ENCODE measurements around the gene FSD2.
"Not testable (repeated sequence)": the region's sequence is repeated elsewhere in the genome, so short reads cannot be mapped to it uniquely, and the experiment has no call there.

Gene FSD2

DNA sequence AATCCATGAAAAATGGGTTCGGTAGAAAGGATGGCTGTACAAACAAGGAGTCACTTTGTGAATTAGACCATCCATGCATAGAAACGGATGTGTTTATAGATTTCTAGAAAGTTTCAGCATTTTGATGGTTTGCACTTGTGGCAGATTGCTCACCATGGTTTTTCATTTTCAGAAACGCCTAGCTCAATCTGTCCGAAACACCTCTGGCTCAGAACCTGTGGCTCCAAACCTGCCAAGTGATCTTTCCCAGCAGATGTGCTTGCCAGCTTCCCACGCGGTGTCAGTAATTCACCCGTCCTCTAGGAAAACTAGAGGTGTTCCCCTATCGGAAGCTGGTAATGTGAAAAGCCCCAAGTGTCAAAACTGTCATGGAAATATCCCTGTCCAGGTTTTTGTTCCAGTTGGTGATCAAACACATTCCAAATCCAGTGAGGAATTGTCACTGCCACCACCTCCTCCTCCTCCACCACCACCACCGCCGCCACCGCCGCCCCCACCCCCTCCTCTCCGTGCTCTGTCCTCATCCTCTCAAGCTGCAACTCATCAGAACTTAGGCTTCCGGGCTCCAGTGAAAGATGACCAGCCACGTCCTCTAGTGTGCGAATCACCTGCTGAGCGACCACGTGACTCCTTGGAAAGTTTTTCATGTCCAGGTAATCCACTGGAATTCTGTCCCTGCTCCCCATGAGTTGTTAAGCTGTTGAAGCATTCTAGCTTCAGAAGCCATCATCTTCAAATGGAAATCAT is 24.7 kb upstream of the FSD2 start:
- no peak for DNase-seq (ENCODE audit: low spot score)

DNA sequence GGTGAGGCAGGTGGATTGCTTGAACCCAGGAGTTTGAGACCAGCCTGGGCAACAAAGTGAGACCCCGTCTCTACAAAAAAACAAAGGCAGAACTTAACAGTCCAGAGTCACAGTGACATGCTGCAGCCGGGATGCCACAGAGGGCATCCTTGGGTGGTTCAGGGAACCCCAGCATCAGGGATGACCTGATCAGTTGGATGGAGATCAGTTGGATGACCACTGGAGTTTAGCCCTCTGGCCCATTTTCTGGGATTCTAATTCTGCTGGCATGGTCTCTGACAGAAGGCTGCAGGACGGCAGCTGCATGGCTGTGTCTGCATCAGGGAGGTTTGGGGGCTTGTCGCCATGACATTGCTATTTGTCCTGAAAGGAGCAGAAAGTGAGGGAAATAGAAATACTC is 23.4 kb upstream of the FSD2 start:
- no peak for DNase-seq (ENCODE audit: low spot score)

DNA sequence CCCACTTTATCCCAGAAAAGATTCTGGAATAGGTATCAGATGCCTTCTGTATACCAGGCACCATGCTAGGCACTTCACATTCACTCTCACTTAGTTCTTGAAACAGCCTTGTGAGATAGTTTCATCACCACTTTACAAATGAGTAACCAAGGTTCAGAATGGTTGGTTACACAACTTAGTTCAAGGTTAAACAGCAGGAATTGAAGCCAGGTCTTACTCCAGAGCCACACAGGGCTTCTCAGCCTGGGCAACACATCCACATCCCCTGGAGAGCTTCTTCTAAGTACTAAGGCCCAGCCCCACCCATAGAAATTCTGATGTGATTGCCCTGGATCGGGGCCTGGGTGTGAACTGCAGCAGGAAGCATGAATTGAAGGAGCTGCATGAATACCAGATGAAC is 22.2 kb upstream of the FSD2 start:
- DNase-seq (ENCODE audit: low spot score) = no peak

DNA sequence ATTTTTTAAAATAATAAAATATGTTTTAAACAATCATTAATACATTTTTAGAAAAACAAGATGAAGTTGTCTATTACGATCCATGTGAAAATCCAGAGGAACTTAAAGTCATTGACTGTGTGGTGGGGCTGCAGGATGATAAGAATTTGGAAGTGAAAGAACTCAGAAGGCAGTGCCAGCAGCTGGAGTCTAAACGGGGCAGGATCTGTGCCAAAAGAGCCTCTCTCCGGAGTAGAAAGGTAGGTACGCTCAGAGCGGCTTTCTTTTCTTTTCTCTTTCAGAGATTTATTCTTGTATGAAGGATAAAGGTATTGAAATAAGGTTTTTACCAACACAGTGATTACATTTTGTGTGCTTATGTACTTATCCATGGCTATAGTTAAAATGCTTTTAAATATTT is 17.2 kb upstream of the FSD2 start:
- no peak for DNase-seq (ENCODE audit: low spot score)

DNA sequence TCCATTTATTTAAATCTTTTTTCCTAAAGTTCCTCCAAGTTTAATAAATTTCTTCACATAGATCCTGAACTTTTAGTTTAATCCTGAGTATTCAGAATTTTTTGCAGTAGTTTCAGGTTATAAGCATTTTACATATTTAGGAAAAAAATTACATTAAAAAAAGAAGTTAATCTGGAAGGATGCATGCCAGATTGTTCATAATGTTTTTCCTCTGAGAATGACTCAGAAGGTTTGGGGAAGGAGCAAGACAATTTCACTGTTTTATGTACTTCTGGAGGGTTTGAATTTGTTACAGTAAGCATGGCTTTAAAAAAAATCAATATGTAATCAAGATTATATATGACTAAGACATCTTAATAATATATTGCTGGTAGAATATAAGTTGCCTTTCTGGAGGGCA is 16.0 kb upstream of the FSD2 start:
- not testable (repeated sequence) for DNase-seq (ENCODE audit: low spot score)

DNA sequence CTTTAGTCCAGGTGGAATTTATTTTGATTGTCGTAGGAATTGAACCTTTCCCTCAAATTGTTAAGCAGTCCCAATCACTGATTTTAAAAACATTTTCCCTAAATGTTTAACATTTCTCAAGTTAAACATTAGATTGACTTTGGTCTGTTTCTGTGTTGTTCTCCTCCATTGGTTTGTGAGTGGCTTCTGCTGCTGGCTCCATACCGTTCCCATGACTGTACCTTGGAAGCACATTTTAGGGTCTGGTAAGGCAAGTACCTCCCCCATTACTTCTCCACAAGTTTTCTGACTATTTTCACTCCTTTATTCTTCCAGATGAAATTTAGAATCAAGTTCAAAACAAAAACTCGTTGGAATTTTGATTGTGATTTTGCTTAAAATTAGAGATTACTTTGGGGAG is 15.5 kb upstream of the FSD2 start:
- DNase-seq (ENCODE audit: low spot score) = not testable (repeated sequence)

DNA sequence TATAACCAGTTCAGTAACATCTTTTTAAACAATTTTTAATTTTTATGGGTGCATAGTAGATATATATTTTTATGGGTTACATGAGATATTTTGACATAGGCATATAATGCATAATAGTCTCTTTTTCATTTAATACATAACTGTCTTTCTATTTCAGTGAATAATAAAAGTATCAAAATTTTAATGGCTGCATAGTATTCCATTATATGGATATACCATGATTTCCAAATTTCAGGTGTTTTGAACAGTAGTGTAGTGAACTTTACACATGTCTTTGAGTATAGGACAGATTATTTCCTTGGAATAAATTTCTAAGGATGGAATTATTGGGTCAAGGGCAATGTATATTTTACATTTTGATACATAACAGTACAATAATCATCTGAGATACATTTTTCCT is 14.3 kb upstream of the FSD2 start:
- no peak for DNase-seq (ENCODE audit: low spot score)

DNA sequence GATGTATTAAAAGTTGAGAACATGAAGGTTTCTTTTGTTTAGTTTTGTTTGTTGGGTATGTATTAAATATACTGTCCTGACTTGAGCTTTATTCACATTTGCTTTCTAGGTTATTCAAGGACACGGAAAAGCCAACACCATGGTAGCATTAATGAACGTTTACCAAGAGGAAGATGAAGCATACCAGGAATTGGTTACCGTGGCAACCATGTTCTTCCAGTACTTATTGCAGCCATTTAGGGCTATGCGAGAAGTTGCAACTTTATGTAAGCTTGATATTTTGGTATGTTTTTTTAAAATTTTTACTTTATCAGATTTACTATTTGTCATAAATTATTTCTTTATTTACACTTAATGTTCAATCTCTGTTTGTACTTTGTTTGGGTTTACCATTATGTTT is 7.1 kb upstream of the FSD2 start:
- DNase-seq (ENCODE audit: low spot score) = no peak

DNA sequence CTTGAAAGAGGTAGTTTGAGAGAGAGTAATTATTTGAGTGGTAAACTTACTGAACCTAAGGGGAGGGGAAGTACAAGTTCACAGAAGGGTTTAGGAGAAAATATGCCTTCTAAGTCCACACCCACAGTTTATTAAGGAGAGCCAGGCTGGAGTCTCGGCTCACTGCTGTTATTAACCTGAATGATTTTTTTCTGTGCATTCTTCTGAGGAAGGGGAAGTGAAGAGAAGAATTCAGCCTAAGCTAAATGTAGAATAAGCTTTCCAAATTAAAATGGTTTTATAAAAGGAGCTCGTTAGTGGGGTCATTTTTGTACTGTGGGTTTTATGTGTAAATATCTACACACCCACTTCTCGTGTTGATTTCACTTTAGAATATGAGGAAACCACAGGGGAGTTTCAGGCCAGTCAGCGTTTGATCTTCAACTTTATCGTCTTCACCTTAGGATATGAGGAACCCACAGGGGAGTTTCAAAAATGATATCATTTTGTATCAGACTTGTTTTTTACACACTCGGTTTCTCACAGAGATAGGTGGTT is 5.1 kb upstream of the FSD2 start:
- DNase-seq (ENCODE audit: low spot score) = no peak

DNA sequence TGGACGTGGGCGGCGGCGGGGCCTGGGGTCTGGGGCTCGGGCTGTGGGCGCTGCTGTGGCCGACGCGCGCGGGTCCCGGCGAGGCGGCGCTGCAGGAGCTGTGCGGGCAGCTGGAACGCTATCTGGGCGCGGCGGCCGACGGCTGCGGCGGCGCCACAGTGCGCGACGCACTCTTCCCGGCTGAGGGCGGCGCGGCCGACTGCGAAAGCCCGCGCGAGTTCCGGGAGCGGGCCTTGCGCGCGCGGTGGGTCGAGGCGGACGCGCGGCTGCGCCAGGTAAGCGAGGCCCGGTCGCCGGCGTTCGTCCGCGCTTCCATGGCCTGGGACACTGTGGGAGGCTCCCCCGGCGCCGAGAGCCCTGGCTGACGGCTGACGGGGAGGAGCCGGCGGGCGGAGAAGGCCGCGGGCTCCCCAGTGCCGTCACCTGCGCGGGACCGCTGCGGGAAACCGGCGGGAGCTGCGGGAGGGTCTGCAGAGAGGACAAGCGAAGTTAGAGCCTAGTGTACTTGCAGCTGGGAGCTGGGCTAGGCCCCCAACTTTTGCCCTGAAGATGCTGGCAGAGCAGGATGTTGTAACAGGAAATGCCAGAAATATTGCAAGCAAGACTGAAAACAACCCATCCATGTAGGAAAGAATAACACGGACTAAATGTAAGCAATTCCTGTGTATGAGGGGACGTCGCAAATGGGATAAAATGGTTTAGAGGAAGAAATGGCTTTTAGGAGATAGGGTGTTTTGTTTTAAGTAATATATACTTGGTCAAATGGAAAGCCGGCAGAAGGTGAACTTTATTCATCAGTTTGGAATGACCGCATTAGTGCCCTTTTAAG is 4.4 kb upstream of the FSD2 start:
- peak; percentile 24 for DNase-seq (ENCODE audit: low spot score)

DNA sequence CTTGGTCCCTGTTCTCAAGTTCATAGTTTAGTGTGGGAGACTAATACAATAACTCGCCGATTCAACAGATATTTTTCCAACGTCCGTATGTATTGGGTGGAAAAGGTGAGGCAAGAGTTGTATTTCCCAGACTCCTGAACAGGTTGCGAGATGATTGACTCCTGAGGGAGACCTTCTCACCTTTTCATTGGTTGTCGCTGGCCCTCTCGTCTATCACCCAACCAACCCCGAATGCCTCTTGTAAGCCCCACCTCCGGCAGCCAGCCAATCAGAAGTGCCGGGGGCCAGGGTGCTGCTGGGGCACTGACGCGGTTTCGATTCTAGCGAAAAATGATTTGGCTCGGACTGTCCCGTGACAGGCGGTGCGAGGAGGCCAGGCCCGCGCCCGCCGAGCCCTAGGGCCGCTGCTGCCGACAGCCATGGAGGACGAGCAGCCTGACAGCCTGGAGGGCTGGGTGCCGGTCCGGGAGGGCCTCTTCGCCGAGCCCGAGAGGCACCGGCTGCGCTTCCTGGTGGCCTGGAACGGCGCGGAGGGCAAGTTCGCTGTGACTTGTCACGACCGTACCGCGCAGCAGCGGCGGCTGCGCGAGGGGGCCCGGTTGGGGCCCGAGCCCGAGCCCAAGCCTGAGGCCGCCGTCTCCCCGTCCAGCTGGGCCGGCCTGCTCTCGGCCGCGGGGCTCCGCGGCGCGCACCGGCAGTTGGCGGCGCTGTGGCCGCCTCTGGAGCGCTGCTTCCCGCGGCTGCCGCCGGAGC is 3.6 kb upstream of the FSD2 start, which contains the start of gene WHAMM:
Gene WHAMM (plus strand): TSS at position 321 of the 753 bp plus-strand sequence. CDS start 99 bp downstream, at position 420.
- DNase-seq (ENCODE audit: low spot score) = peak; percentile 99

DNA sequence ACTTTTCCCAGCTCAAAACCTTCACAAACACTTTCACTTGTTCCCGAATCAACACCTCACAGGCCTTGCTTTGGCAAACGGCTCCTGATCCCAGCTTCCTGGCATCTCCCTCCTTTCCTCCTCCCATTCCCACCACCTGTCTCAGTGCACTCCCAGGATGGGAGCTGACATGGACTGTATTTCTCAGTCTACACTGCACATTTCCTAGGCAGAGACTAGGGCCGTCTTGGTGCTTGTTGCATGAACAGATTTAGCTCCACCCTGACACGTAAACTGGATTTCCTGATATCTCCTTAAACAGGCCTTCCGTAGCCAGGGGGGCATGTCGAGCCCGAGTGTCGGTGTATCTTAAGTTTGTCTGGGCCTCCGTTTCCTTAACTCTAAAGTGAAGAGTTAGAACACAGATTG is 2.8 kb upstream of the FSD2 start:
- DNase-seq (ENCODE audit: low spot score) = no peak

DNA sequence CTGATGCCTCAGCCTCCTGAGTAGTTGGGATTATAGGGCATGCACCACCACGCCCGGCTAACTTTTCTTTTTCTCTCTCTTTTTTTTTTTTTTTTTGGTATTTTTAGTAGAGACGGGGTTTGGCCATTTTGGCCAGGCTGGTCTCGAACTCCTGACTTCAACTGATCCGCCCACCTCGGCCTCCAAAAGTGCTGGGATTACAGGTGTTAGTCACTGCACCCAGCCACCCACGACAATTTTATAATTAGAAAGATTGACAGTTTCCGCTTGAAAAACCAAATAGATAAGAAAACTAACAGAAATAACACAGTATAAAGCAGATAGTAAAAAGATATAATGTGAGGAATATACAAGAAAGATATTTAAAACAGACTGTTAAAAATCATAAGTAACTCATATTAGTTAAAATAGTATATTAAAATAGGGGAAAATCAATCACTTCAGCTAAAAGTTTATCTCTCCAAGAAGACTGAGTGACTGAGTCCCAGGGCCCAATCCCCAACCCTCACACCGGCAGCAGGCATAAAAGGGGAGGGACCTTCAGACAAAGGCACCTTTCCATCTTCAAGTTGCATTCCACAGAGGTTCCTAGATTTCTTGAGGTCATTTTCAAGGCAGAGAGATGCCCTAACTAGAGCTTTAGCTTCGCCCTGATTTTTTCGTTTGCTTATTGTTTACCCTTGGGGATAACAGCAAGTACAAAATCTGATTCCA is 2.2 kb upstream of the FSD2 start:
- no peak for DNase-seq (ENCODE audit: low spot score)

DNA sequence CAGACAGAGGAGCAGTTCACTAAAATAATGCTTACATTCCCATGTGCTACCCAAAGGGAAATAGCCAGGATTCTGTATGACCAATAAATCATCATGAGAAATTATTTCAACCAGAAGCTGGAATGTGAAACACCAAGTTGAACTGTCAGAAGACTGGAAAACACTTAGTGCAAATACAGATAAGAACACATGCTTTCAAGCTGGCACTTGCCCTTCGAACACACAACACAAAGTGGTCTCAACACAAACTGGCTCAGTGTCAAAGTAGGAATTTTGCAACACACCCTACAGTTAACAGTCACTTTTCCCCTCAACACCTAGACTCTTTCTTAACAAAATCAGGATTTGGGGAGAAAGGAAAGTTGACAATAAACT is 1.3 kb downstream of the FSD2 start:
- no peak for DNase-seq (ENCODE audit: low spot score)

DNA sequence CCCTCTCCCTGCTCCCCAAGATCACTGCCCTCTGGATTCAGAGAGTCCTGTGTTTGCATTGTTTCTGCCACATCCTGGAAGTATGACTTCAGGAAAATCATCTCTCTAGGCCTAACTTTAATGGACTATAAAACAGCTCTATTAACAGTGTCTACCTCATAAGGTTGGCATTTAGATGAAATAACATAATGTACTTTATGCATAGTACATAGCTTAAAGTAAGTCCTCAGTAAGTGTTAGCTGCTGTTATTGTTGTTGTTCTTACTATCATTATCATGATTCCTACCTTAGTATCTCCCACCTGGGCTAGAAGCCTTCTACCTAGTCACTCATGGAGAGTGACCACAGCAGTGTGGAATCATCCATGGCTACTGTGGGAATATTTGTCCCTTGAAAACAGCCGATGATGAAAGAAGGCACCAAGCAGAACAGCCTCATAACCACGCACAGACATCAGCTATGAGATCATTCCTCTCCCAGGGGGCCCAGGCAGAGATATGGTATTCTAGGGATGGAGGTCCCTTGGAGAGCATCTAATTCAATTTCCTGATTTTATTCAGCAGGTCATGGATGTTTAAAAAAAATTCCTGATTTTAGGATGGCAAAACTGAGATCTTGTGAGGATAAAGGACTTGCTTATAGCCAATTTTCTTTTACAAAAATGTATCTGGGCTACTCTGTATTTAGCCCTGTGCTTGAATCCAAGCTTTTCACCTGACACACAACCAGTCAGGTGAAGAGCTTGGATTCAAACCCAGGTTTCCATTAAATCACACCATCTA is 1.9 kb downstream of the FSD2 start:
- DNase-seq (ENCODE audit: low spot score) = no peak

DNA sequence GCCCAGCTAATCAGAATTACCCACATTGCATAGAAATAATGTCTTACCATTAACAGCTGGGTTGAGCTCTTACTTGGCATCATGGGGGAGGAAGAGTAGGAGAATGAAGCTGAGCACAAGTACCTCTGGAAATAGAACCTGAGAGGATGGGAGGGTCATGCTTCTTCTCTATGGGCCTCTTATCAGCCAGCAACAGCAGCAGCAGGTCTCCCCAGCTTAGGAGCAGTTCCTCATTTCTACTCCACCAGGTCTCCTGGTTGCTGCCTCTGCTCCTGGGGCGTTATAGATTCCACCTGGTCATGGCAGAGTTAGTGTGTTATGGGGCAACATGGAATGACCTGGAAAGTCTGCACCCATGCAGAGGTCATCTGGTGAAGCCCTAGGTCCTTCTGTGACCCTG is 3.4 kb downstream of the FSD2 start:
- DNase-seq (ENCODE audit: low spot score) = no peak

DNA sequence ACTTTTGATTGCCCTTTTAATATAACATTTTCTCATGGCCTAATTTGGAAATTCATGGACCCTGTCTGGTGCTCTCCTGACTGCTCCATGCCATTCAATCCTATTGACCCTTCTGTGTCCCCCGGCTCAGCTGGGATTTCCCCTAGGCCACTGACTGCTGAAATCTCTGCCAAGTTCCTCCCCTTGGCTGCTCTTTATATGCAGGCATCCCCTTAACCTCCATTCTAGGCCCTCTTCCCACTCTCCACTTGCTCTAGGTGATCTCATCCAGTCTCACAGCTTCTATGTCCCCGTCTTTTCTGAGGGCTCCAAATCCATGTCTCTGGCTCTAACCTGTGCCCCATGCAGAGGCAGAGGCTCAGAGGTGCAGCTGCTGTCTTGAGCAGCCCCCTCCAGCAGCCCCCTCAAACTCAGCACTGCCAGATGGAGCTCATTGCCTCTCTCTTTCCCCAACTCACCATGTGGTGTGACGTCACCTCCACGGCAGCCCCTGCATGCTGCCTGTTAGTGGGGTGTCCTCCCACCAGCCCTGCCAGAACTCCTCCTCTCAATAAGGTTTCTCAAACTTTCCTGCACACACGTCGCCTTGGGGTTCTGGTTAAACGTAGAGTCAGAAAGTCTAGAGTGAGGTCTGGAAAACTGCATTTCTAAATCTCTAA is 6.6 kb downstream of the FSD2 start:
- DNase-seq (ENCODE audit: low spot score) = no peak

DNA sequence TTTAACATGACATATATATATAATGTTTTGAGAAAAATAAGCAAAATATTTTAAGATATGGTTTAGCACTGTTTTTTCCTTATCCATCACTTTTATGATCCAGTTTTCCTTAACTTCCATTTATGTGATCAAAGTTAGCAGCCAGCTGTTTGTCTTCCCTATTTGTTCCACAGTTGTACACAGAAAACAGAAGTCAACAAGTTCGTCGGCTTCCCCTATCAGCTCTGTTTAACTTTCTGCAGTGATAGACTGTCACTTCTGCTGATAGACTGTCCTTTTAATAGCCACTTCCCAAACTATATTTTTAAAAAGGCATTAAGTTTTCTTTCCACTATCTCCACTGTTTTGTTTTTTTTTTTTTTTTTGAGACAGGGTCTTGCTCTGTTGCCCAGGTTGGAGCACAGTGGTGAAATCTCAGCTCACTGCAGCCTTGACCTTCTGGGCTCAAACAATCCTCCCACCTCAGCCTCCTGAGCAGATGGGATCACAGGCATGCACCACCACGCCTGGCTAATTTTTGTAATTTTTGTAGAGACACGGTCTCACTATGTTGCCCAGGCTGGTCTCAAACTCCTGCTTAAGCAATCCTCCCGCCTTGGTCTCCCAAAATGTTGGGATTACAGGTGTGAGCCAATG is 7.2 kb downstream of the FSD2 start:
- DNase-seq (ENCODE audit: low spot score) = no peak

DNA sequence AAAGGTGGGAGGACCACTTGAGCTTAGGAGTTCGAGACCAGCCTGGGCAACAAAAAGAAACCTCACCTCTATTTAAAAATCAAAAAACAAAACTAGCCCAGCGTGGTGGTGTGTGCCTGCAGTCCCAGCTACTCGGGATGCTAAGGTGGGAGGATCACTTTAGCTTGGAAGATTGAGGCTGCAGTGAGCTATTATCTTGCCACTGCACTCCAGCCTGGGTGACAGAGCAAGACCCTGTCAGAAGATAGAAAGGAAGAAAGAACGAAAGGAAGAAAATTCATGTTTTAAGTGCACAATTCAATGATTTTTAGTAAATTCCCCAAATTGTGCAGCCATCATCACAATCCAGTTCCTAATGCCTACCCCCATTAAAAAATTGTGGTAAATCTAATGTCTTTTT is 7.8 kb downstream of the FSD2 start:
- DNase-seq (ENCODE audit: low spot score) = no peak

DNA sequence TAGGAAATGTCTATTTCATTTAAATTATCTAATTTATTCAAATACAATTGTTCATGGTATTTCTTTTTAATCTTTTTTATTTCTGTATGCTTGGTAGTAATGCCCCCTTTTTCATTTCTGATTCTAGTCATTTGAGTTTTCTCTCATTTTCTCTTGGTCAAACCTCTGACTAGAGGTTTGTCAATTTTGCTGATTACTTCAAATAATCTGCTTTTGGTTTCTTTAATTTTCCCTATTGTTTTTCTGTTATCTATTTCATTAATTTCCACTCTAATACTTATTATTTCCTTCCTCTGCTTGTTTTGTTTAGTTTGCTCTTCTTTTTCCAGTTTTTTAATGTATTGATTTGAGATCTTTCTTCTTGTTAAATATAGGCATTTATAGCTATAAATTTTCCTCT is 12.1 kb downstream of the FSD2 start:
- no peak for DNase-seq (ENCODE audit: low spot score)

Measured in cerebellar cortex (tissue), 1 donor.